H1 (cell line): ENCODE measurements around the gene CREB3L1. TPM values are rescaled to one million over a fixed set of nuclear protein-coding genes. Genes with fewer than 3 reads are reported as not detected.
A peak's percentile ranks its signal among the peaks of the same experiment; 100 is the strongest.

Source experiments
- CTCF ChIA-PET: fragments of 300-600 bp; sonication (Branson Sonifier 250); formaldehyde crosslinking; loops from one replicate; lab custom pipeline; 2021; ENCODE audit not compliant: partially characterized antibody; lab: Charles Lee
- POLR2A ChIA-PET: fragments of 300-600 bp; sonication (Branson Sonifier 250); formaldehyde crosslinking; loops from one replicate; lab custom pipeline; 2021; ENCODE audit warnings: inconsistent platforms; ENCODE audit not compliant: partially characterized antibody; lab: Charles Lee
- DNase-seq, 2 experiments: peaks; one replicate each; pipeline versions ENCODE4 v3.0.0 to v3.0.0-alpha.2; 2010 to 2022; ENCODE audit warnings: low spot score in 2 of 2, low read depth in 1 of 2, mixed read lengths in 1 of 2
- FAIRE-seq: peaks from 2 replicates; lab custom pipeline; 2011; peaks lifted over from hg19 to GRCh38; lab: Jason Lieb, UNC
- H2AFZ ChIP-seq: 2 replicates; pipeline ENCODE4 v1.8.1; 2012; ENCODE audit warnings: low read length, inconsistent platforms
- H2AK5ac ChIP-seq: 2 replicates; pipeline ENCODE4 v1.6.1; 2013; ENCODE audit warnings: low read depth, low read length
- H2BK120ac ChIP-seq: replicated peaks from 2 replicates; pipeline ENCODE3; 2013; ENCODE audit warnings: low read depth, low read length, inconsistent platforms
- H2BK12ac ChIP-seq: 2 replicates; pipeline ENCODE4 v1.6.1; 2013; ENCODE audit warnings: low read depth, low read length
- H2BK15ac ChIP-seq: 2 replicates; pipeline ENCODE4 v1.6.1; 2013; ENCODE audit warnings: low read length
- H2BK20ac ChIP-seq: 2 replicates; pipeline ENCODE4 v1.6.1; 2013; ENCODE audit warnings: low read length
- H2BK5ac ChIP-seq: 2 replicates; pipeline ENCODE4 v1.6.1; 2013; ENCODE audit warnings: low read depth, low read length
- H3K14ac ChIP-seq: 2 replicates; pipeline ENCODE4 v1.6.1; 2013; ENCODE audit warnings: inconsistent platforms; ENCODE audit not compliant: insufficient read length
- H3K18ac ChIP-seq: 2 replicates; pipeline ENCODE4 v1.6.1; 2013; ENCODE audit warnings: low read length; ENCODE audit errors: extremely low read depth
- H3K23ac ChIP-seq: 2 replicates; pipeline ENCODE4 v1.6.1; 2013; ENCODE audit warnings: inconsistent platforms; ENCODE audit not compliant: insufficient read length
- H3K23me2 ChIP-seq: 2 replicates; pipeline ENCODE4 v1.6.1; 2013; ENCODE audit warnings: low read depth, low read length
- H3K27ac ChIP-seq: 2 replicates; pipeline ENCODE4 v1.6.1; 2011; ENCODE audit warnings: low read depth, low read length, inconsistent platforms
- H3K27me3 ChIP-seq, 4 experiments: replicated peaks in 1 of 4; 1 replicate in 1 of 4; 2 replicates in 3 of 4; pipeline versions ENCODE4 v1.6.1 to v1.8.1; 2011 to 2013; ENCODE audit warnings: low read length in 3 of 4, mild to moderate bottlenecking in 3 of 4, inconsistent platforms in 2 of 4, mixed read lengths in 2 of 4, moderate library complexity in 1 of 4; ENCODE audit not compliant: control insufficient read depth in 3 of 4, insufficient read depth in 3 of 4; ENCODE audit errors: extremely low read depth in 1 of 4
- H3K36me3 ChIP-seq, 4 experiments: 2 replicates each; pipeline versions ENCODE4 v1.6.1 to v1.8.1; 2011 to 2013; ENCODE audit warnings: mild to moderate bottlenecking in 4 of 4, low read length in 3 of 4, moderate library complexity in 2 of 4, control low read depth in 1 of 4, inconsistent platforms in 1 of 4; ENCODE audit not compliant: insufficient read depth in 4 of 4, control insufficient read depth in 2 of 4
- H3K4ac ChIP-seq: replicated peaks from 2 replicates; pipeline ENCODE3; 2013; ENCODE audit warnings: low read length, low read depth, mixed read lengths, inconsistent platforms; ENCODE audit not compliant: insufficient read length
- H3K4me1 ChIP-seq, 4 experiments: replicated peaks in 1 of 4; 1 replicate in 1 of 4; 2 replicates in 3 of 4; pipeline versions ENCODE4 v1.6.1 to v1.8.1; 2011 to 2013; ENCODE audit warnings: low read length in 3 of 4, inconsistent platforms in 2 of 4, mixed read lengths in 1 of 4; ENCODE audit not compliant: insufficient read depth in 4 of 4, control insufficient read depth in 3 of 4
- H3K4me2 ChIP-seq, 2 experiments: 2 replicates each; pipeline versions ENCODE4 v1.6.1 to v1.8.1; 2011 to 2013; ENCODE audit warnings: low read depth in 2 of 2, low read length in 2 of 2, control low read depth in 1 of 2, inconsistent platforms in 1 of 2, mild to moderate bottlenecking in 1 of 2; ENCODE audit not compliant: insufficient read depth in 1 of 2
- H3K4me3 ChIP-seq, 4 experiments: fragments of 200-600, 300-600 bp in 1 of 4; sonication (generic), shearing (Covaris generic), sonication (Bioruptor Twin) in 1 of 4; 2 replicates each; pipeline versions ENCODE4 v1.5.1 to v1.8.1; 2011 to 2016; ENCODE audit warnings: low read length in 4 of 4, low read depth in 3 of 4, control low read depth in 2 of 4, inconsistent platforms in 2 of 4, mild to moderate bottlenecking in 2 of 4, mixed read lengths in 1 of 4, moderate library complexity in 1 of 4; ENCODE audit not compliant: insufficient read depth in 2 of 4; ENCODE audit errors: extremely low read depth in 1 of 4
- H3K56ac ChIP-seq: replicated peaks from 2 replicates; pipeline ENCODE3; 2013; ENCODE audit warnings: low read depth, mild to moderate bottlenecking, mixed read lengths, low read length, inconsistent platforms; ENCODE audit not compliant: insufficient read length
- H3K79me1 ChIP-seq: 2 replicates; pipeline ENCODE4 v1.6.1; 2013; ENCODE audit warnings: low read depth, low read length, control low read depth
- H3K79me2 ChIP-seq, 2 experiments: 2 replicates each; pipeline versions ENCODE4 v1.6.1 to v1.8.1; 2012 to 2013; ENCODE audit warnings: low read length in 2 of 2, mild to moderate bottlenecking in 2 of 2, inconsistent platforms in 1 of 2; ENCODE audit not compliant: insufficient read depth in 2 of 2, control insufficient read depth in 1 of 2
- H3K9ac ChIP-seq, 4 experiments: replicated peaks in 1 of 4; 1 replicate in 1 of 4; 2 replicates in 3 of 4; pipeline versions ENCODE4 v1.6.1 to v1.8.1; 2011 to 2013; ENCODE audit warnings: low read depth in 3 of 4, low read length in 3 of 4, control low read depth in 2 of 4, mild to moderate bottlenecking in 2 of 4, moderate library complexity in 2 of 4, inconsistent platforms in 1 of 4; ENCODE audit errors: extremely low read depth in 1 of 4
- H3K9me3 ChIP-seq, 2 experiments: 2 replicates each; pipeline versions ENCODE4 v1.6.1 to v1.8.1; 2012 to 2013; ENCODE audit warnings: mild to moderate bottlenecking in 2 of 2, moderate library complexity in 2 of 2, control low read depth in 1 of 2, inconsistent platforms in 1 of 2, low read depth in 1 of 2, low read length in 1 of 2, mixed read lengths in 1 of 2; ENCODE audit not compliant: insufficient read depth in 2 of 2
- H4K20me1 ChIP-seq, 2 experiments: replicated peaks in 1 of 2; 2 replicates each; pipeline versions ENCODE3 to v1.8.1; 2011 to 2013; ENCODE audit warnings: inconsistent platforms in 2 of 2, low read length in 2 of 2, mild to moderate bottlenecking in 1 of 2; ENCODE audit not compliant: insufficient read depth in 2 of 2, control insufficient read depth in 1 of 2
- H4K5ac ChIP-seq: 2 replicates; pipeline ENCODE4 v1.6.1; 2013; ENCODE audit warnings: low read length, low read depth, mixed read lengths, inconsistent platforms; ENCODE audit not compliant: insufficient read length
- H4K8ac ChIP-seq: 2 replicates; pipeline ENCODE4 v1.8.0; 2013; ENCODE audit warnings: mild to moderate bottlenecking, moderate library complexity, low read length, inconsistent platforms; ENCODE audit not compliant: insufficient read depth; ENCODE audit errors: extremely low read depth
- H4K91ac ChIP-seq: replicated peaks from 2 replicates; pipeline ENCODE3; 2013; ENCODE audit warnings: low read length, mixed read lengths, inconsistent platforms; ENCODE audit not compliant: insufficient read length
- ATF3 ChIP-seq: IDR thresholded peaks from 2 replicates; pipeline ENCODE4 v1.6.1; 2011; ENCODE audit warnings: low read depth, mild to moderate bottlenecking, low read length; ENCODE audit not compliant: insufficient read depth
- CHD1 ChIP-seq: IDR thresholded peaks from 2 replicates; pipeline ENCODE4 v1.6.1; 2012; ENCODE audit warnings: low read depth, low read length, improper control_type of control experiment
- CREB1 ChIP-seq: IDR thresholded peaks from 2 replicates; pipeline ENCODE4 v1.6.1; 2012; ENCODE audit warnings: inconsistent platforms
- EGR1 ChIP-seq: IDR thresholded peaks from 2 replicates; pipeline ENCODE4 v1.6.1; 2011; ENCODE audit warnings: low read depth, low read length, borderline replicate concordance
- HDAC6 ChIP-seq: IDR thresholded peaks from one replicate; pipeline ENCODE4 v1.7.1; 2012; ENCODE audit warnings: low read depth, mild to moderate bottlenecking, inconsistent platforms, low read length, moderate library complexity
- JUND ChIP-seq: IDR thresholded peaks from 2 replicates; pipeline ENCODE4 v1.6.1; 2011; ENCODE audit warnings: mild to moderate bottlenecking, improper control_type of control experiment, low read length
- POU5F1 ChIP-seq: IDR thresholded peaks from 2 replicates; pipeline ENCODE4 v1.6.1; 2011; ENCODE audit warnings: low read depth, mild to moderate bottlenecking, low read length, moderate library complexity
- SIN3A ChIP-seq, 2 experiments: IDR thresholded peaks in 1 of 2; conservative IDR thresholded peaks in 1 of 2; 2 replicates each; pipeline ENCODE4 v1.6.1; 2011 to 2012; ENCODE audit warnings: low read length in 2 of 2, improper control_type of control experiment in 1 of 2, low read depth in 1 of 2, mild to moderate bottlenecking in 1 of 2
- TBP ChIP-seq: IDR thresholded peaks from 2 replicates; pipeline ENCODE4 v1.6.1; 2011; ENCODE audit warnings: low read depth, low read length, improper control_type of control experiment
- WGBS, 2 experiments: shearing (Covaris generic) in 1 of 2; methylation state at CpG; one replicate each; pipeline versions ENCODE4 v1.1.6 to v1.1.7; 2013 to 2015; ENCODE audit warnings: low lambda C conversion rate in 2 of 2, mixed read lengths in 2 of 2, inconsistent platforms in 1 of 2, low coverage in 1 of 2, missing lambda C conversion rate in 1 of 2; ENCODE audit not compliant: insufficient replicate concordance in 2 of 2, insufficient coverage in 1 of 2, insufficient read length in 1 of 2; ENCODE audit errors: extremely low coverage in 1 of 2, missing lambda C conversion rate in 1 of 2; 5-methylcytosine and 5-hydroxymethylcytosine counted together
- polyA plus RNA-seq, 7 experiments: library from polyadenylated mRNA; depleted of rRNA in 3 of 7; stranded (reverse) in 5 of 7; unstranded in 2 of 7; fragments of >200 nt in 5 of 7; fragments of 200-250 nt in 2 of 7; gene quantifications; 1 replicate in 5 of 7; 2 replicates in 1 of 7; 4 replicates in 1 of 7; pipeline versions ENCODE4 v1.2.1 to v1.2.3, GENCODE V29; 2011 to 2013; ENCODE audit warnings: missing spikeins in 2 of 7, mixed read lengths in 2 of 7
- total RNA-seq: library from RNA; stranded (reverse); fragmentation: NEBNext Ultra II Directional; extraction: Animal tissue kit (Norgen Biotek cat#: 25700); gene quantifications from 2 replicates; pipeline ENCODE4 v1.2.1, GENCODE V29; 2021

Gene CREB3L1
- total and polyA plus RNA-seq, 2 of the 8 experiments (the other 6 are each of a cell fraction or from before 2014, with no cell fraction given): 4.1 to 12.7 TPM

DNA sequence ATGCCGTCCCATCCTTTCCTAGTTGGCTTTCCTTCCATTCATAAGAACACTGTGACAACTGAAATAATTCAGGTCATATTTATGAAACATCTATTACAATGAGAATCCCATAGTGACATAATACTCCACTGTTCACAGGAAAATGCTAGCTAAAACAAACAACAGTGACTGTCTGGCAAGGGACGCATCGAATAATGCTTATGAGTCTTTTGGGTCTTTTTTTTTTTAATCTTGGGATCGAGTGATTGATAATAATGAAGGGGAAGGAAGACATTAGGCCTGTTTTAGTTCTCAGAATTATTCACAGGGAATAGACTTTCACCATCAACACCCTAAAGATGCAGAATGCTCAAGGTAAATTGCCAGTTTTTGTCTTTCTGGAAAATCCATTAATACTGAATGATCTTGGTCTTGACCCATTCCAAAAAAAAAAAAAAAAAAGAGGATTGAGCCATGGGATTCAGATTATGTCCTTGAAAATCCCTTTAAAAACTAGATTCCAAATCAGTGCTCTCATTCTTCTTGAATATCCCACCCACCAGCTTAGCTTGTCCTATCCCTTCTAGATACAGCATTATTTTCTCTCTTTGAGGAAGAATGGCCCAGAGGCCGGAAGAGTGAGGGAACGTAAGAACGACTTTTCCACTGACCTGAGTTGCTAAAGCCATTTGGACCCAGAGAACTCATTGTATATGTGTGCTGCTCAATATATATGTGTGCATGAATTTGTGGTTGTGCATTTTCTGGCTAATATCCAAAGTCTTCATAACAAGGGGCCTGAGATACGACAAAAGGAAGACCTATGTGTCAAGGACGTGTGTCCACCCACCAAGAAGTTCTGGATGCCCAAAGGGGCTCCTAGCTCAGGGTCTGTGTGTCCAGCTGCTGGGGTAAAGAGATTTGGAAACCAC is 35.2 kb upstream of the CREB3L1 start:
- WGBS, 2 experiments: 86% methylated on average over 9 of the region's 9 CpGs; no CpG with 5 or more reads in 1 of the 2 experiments
- CTCF ChIA-PET: interaction anchor here (0.6 to 21.7 kb wide), 16 partner anchors 22 to 397 kb away, joined by 3 to 858 read pairs (median 4); partner anchors contain the start of genes CHRM4 and CREB3L1
- peak overlapping the region; percentile 83; the same call in 1 of the 2 replicates for H2BK15ac ChIP-seq
- TF ChIP-seq JUND: no peak
- no peak for TF ChIP-seq EGR1
- TF ChIP-seq SIN3A (conservative IDR thresholded peaks at IDR 0.05 in 1 of 2, IDR thresholded peaks at IDR 0.05 in 1 of 2; ENCODE audit: low read depth in 1 of 2, low read length in 2 of 2): no peak
- no peak for TF ChIP-seq POU5F1
- TF ChIP-seq TBP: no peak
- TF ChIP-seq CHD1: no peak
- TF ChIP-seq ATF3: no peak
- TF ChIP-seq CREB1: no peak
- no peak for TF ChIP-seq HDAC6

More for the DNA sequence above, 35.2 kb upstream of the CREB3L1 start:
- POLR2A ChIA-PET: interaction anchor here (0.6 to 6.8 kb wide), 36 partner anchors 8 to 814 kb away, joined by 3 to 127 read pairs (median 8); partner anchors contain the start of genes ARHGAP1, CHRM4, CREB3L1 and MDK
- Histone ChIP-seq H2AFZ (no peak overlapping the region), H4K8ac (peak overlapping the region; percentile 89; the same call in 1 of the 2 replicates), H3K27ac (peak overlapping the region; percentile 95), H2BK12ac (peak overlapping the region; percentile 99; the same call in 1 of the 2 replicates), H3K9me3 (no peaks in the 10 kb centered on the region), H3K36me3 (no peaks in the 10 kb centered on the region), H3K27me3 (peaks cover 4 to 11% (median 8%) of the 10 kb centered on the region in 4 experiments; a peak in 6 of 7 replicates), H2BK5ac (peak overlapping the region; percentile 99), H3K14ac (no peak overlapping the region), H3K79me2 (no peaks in the 10 kb centered on the region), H3K23me2 (peaks cover 17% of the 10 kb centered on the region), H3K9ac (peak overlapping the region; percentile 90 to 92 (median 92)), H2AK5ac (peak overlapping the region; percentile 76; the same call in 1 of the 2 replicates), H4K91ac (peak overlapping the region; percentile 58), H3K4me1 (peaks cover 4 to 21% (median 10%) of the 10 kb centered on the region in 4 experiments; a peak in 6 of 7 replicates), H3K18ac (peak overlapping the region; percentile 94), H4K20me1 (peaks cover 0 to 2% of the 10 kb centered on the region in 2 experiments), H3K56ac (peak overlapping the region; percentile 73), H3K23ac (no peak overlapping the region), H3K4me2 (peak overlapping the region; percentile 86 to 92), H2BK120ac (peak overlapping the region; percentile 8), H2BK20ac (no peak overlapping the region), H3K4ac (peak overlapping the region; percentile 79), H4K5ac (peak overlapping the region; percentile 84), H3K4me3 (peak overlapping the region; percentile 53 to 66 (median 62)), H3K79me1 (no peaks in the 10 kb centered on the region)
- FAIRE-seq (no peak), DNase-seq (no peak)
